ENCODE data around the gene ACTN4.
"Not testable (repeated sequence)": the region's sequence is repeated elsewhere in the genome, so short reads cannot be mapped to it uniquely, and the experiment has no call there.

ACTN4 gene

DNA sequence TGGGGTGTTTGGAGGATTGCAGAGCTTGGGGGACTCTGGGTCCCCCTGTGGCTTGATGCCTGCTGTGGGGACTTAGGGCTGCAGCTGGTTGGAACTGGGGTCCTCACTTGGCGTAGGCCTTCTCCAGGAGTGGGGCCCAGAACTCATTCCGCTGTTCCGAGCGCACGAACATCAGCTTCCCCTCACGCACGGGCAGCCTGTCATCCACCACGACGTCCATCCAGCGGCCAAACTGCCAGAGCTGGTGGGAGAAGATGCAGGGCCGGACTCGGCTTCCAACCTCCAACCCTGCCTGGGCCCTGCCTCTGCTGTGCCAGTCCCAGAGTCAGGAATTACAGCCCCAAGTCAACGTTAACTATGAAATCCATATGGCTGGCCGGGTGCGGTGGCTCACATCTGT lies 94.2 kb downstream of the ACTN4 start:
- no peak for DNase-seq

- no peak for DNase-seq
Observed at GRCh38 chr19:38742296-38742695, 94.8 kb downstream of the ACTN4 start.

DNA sequence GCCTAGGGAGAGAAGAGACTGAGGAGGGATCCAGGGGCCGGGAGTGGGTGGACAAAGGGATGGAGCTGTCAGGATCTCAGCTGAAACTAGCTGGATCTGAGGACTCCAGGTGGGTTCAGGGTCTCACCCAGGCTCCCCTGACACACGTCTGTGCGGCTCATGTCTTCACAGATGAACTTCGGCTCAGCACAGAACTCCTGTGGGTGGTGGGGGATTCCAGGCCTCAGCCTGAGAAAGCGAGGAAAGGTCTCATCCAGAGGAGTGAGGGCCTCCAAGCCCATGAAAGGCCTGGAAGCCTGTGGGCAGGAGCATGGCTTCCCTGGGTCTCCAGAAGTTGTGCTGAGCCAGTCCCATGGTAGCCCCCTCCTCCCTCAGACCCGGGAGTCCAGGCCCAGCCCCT lies 95.5 kb downstream of the ACTN4 start:
- DNase-seq = no peak

GRCh38 chr19:38743394-38744297 lies 96.2 kb downstream of the ACTN4 start:
- no peak for DNase-seq

GRCh38 chr19:38744298-38744681 lies 96.8 kb downstream of the ACTN4 start, which contains the start of gene CAPN12:
CAPN12 (minus strand) TSS chr19:38744474; CDS start chr19:38744165, 309 bp downstream.
- no peak for DNase-seq

DNA sequence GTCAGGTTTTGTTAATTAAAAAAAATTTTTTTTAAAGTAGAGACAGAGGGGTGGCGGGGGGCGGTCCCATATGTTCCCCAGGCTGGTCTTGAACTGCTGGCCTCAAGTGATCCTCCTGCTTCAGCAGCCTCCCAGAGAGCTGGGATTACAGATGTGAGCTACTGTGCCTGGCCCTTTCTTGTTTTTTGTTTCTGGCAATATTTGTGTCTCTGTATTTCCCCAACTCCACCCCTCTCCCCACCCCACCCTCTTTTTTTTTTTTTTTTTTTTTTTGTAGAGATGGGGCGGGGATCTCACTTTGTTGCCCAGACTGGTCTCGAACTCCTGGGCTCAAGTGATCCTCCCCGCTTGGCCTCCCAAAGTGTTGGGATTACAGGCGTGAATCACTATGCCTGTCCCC lies 97.4 kb downstream of the ACTN4 start:
- DNase-seq = no peak

DNA sequence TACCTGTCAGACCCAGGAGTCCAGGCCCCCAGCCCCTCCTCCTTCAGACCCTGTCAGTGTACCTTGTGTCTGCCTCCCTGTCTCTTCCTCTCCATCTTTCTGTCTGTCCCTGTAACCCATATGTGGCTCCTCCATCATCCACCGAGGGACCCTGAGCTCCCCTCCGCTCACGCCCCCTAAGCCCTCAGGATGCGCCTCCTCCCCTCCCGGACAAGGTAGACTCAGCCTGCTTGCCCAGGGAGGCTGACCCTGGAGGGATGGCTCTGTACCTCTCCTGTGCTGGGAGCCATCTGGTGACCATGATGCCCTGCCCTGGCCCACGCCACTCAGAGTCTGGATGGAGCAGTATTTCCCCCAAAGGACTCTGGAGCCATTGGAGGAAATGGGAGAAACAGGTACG lies 97.9 kb downstream of the ACTN4 start:
- DNase-seq = no peak

- not testable (repeated sequence) for DNase-seq
Observed at GRCh38 chr19:38753783-38754182, 106.3 kb downstream of the ACTN4 start.

DNA sequence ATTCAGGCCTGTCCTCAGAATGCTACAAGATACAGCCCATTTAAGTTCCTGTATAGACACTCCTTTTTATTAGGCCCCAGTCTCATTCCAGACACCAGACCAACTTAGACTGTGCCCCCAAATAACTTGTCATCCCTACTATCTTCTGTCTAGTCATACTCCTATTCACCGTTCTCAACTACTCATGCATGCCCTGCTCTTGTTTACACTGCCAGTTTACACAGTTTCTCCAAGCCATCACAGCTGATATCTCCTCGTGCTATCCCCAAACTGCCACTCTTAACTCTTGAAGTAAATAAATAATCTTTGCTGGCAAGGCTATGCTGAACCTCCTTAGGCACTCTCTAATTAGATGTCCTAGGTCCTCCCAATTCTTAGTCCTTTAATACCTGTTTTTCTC lies 106.7 kb downstream of the ACTN4 start:
- not testable (repeated sequence) for DNase-seq

- DNase-seq = no peak
Observed at GRCh38 chr19:38759590-38760003, 112.1 kb downstream of the ACTN4 start.

- DNase-seq = not testable (repeated sequence)
Observed at GRCh38 chr19:38760805-38761517, 113.5 kb downstream of the ACTN4 start.

GRCh38 chr19:38761884-38762389 lies 114.5 kb downstream of the ACTN4 start:
- DNase-seq = not testable (repeated sequence)

DNA sequence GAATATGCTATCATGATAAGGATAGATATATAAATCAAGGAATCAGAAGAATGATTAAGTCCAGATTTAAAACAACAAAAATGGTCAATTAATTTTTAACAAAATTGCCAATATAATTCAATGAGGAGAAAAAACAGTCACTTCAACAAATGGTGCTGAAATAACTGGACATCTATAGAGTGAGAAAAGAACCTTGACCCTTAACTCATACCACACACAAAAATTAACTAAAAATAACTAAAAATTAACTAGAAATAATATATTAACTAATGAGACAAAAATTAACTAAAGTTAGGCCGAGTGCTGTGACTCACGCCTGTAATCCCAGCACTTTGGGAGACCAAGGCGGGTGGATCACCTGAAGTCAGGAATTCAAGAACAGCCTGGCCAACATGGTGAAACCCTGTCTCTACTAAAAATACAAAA lies 116.4 kb downstream of the ACTN4 start:
- no peak for DNase-seq

DNA sequence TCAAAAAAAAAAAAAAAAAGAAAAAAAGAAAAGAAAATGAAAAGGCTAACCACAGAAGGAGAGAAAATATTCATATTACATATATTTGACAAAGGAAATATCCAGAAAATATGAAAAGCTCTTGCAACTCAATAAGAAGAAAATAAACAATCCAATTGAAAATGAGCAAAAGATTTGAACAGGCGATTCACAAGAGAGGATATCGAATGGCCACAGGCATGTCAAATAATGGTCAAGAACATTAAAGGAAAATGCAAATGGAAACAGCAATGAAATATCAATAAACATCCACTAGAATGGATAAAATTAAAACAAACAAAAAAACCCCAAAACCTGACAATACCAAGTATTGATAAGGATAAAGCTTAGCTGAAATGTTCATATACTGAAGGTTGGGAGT lies 117.8 kb downstream of the ACTN4 start:
- no peak for DNase-seq

DNA sequence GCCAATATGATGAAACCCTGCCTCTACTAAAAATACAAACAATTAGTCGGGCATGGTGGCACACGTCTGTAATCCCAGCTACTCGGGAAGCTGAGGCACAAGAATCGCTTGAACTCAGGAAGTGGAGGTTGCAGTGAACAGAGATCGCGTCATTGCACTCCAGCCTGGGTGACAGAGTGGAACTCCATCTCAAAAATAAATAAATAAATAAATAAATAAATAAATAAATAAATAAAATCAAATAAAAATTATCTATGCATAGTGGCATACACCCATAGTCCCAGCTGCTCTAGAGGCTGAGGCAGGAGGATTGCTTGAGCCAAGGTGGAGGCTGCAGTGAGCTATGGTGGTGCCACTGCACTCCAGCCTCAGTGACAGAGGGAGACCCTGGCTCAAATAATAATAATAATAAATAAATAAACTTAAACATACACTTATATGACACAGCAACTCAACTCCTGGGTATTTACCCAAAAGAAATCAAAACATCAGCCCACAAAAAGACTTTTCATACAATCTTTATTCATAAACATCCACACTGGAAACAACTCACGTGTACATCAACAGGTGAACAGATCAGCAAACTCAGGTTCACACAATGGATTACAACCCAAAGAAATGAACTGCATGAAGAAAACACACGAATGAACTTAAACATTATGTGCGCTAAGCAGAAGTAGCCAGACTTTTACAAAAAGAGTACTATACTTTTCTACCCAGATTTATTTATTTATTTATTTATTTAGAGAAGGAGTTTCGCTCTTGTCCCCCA lies 119.0 kb downstream of the ACTN4 start:
- no peak for DNase-seq

DNA sequence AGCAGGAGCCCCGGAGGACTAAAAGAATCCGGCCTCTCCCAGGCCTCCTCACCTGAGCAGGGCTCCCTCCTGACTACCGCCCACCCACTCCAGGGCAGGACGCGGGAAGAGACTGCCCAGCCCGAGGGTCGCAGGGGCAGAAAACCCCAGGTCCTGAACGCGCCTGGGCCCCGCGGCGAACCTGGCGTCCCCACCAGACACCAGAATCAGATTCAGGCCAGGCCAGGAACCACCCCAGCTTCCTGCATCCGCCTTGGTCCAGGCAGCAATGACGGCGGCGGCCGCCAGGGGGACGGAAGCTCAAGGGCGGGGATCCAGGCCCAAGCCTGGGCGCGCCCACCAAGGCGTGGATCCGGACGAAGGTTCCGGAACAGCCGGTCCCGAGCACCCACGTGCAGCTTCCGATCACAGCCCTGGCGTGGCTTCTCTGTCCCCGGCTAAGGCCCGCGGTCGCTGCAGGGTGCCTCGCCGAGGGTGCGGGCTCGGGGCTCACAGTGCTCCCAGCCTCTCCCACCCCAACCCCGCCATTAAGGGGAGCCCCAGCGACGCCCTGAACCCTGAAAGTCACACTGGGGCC lies 122.3 kb downstream of the ACTN4 start:
- DNase-seq = peak; percentile 65 to 93 (median 88)

DNA sequence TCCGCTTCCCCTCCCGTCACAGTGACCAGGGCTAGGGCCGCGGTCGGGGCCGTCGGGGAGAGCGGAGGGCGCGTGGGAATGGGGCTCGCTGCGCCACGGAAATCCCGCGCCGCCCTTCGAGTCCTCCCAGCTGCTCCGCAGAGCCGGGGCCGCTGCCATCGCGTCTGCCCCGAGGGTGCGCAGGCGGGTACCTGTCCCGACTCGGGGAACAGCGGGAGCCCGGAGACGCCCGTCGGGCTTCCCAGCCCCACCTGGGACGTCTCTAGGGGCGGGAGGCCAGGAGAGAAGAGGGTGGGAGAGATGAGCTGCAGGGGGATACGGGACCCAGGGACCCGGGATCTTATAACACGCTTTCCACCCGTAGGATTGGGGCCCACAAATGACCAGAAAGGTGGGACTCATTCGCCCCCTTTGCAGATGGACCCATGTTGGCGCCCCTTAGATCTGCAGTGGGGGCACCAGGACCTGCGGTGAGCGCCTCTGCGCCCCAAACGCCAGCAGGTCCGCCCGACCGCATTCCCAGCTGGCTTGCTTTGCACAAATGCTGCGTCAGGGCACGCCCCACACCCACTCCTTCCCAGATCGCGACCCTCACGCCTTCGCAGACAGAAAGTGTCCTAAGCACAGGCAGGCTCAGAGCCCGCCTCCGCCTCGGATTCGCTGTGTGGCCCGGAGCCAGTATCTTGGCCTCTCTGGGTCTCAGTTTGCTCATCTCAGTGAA lies 122.9 kb downstream of the ACTN4 start:
- DNase-seq = not testable (repeated sequence)

GRCh38 chr19:38770949-38771275 lies 123.5 kb downstream of the ACTN4 start:
- DNase-seq = not testable (repeated sequence)

DNA sequence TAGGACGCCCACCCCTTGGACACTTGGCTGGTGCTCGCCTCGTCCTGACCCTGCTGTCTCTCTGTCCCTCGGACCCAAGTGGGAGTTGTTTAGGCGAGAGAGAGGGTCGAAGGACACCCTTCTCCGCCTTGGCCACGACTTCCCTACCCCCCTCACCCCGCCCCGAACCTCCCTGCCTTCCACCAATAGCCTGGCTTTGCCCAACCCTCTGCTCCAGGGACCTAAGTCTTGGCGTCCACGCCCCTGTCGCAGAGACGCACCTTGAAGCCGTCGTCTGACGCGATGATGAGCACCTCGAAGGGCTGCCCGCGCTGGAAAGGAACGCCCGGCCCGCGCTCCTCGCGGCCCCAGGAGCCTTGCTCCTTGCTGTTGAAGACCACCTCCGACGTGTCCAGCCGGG lies 124.1 kb downstream of the ACTN4 start:
- DNase-seq = not testable (repeated sequence)

DNA sequence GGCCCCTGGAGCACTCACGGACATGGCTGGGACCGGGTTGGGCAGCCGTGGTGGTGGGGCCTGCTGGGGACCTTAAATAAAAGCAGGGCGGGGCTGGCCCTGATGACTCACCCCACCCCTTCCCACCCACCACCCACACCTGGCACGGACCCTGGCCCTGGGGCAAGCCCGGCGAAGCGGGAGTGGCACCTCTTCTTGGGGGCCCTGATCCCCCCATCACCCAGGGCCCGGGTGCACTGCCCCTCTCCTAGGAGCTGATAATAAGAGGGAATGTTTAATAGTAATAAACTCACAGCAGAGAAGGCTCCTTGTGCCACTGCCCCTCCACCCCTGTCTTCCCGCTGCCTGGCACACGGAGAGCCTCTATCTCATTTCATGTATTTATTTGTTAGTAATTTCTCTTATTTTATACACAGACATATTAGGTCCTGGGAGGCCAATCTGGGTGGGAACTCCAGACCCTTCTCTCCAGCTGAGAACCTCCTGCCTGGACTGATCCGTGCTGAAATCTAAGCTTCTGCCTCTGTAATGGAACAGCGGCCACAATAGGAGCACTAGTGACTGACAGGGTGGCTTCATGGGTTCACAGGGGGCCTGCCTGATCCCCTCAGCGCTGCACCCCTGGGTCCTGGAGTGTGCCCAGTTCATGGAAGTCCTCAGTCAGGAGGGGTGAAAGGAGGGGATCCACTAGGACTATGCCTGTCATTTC lies 126.2 kb downstream of the ACTN4 start, which contains the start of gene LGALS7:
TSS of gene LGALS7 (minus strand) at position 49 of the 709 bp plus-strand sequence. CDS start at position 24, 25 bp downstream.
- DNase-seq = no peak

Data from activated naive CD4-positive, alpha-beta T cell (primary cell).